ENCODE data around the gene IL1RAPL1.

Gene IL1RAPL1

DNA sequence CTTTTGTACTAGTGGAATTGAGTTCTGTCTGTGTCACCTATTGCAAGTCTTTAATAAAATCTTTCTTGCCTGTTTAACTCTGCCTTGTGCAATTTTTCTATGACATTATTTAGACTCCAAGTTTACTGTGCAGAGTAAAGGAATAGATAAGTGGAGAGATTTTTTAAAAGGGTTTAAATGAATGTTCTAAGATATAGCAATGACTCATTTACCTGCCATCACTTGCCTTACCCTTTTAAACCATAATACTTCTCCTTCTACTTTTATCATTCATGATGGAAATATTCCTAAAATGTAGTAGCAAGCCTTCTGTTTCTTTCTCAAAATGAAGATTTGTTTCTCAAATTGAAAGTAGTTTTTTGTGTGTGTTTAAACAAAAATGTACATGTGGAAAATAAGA lies 845.3 kb downstream of the IL1RAPL1 start:
- DNase-seq (ENCODE audit: low read depth): no peak

DNA sequence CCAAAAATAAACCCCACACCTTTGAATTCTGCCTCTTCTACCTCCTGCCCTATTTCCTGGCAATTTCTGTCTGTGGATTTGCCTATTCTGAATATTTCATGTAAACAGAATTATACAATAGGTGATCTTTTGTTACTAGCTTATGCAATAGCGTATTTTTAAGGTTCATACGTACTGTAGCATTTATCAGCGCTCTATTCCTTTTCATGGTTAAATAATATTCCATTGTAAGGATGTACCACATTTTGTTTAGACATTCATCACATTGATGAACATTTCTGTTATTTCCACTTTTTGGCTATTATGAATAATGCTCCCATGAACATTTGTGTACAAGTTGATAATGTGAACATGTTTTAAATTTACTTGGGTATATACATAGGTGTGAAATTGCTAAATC lies 847.7 kb downstream of the IL1RAPL1 start:
- no peak for DNase-seq (ENCODE audit: low read depth)

DNA sequence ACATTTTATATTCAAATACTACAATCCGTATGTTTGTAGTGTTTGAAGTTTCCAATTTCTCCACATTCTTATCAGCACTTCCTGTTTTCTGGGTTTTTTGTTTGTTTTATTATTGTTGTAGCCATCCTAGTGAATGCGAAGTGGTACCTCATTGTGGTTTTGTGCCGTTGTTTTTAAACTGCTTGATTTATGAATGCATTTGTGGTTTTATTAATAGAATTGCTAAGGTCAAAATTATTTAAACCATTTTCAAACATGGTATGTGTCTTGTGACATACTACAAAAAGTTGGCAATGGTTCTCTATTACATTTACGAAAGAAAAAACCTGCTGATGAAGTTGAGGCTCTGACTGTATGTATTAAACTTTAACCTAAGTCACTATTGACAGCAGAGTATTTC lies 848.1 kb downstream of the IL1RAPL1 start:
- DNase-seq (ENCODE audit: low read depth): no peak

DNA sequence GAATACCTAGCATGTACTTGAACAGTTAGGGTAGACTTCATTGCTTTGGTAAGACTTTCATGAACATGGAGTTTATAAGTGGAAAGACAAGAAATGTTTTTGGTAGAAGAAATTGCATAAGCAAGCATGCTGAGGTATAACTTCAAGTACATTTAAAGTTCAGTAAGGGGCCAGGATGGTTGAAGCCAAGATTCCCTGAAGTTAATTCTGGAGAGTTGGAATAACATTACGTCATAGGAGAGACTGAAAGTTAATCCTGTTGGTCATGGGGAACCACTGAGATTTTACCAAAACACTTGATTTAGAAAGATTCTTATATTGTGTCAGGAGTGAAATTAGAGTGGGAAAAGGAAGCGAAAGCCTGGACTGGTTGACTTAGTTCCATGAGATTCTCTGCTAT lies 860.6 kb downstream of the IL1RAPL1 start:
- no peak for DNase-seq (ENCODE audit: low read depth)

DNA sequence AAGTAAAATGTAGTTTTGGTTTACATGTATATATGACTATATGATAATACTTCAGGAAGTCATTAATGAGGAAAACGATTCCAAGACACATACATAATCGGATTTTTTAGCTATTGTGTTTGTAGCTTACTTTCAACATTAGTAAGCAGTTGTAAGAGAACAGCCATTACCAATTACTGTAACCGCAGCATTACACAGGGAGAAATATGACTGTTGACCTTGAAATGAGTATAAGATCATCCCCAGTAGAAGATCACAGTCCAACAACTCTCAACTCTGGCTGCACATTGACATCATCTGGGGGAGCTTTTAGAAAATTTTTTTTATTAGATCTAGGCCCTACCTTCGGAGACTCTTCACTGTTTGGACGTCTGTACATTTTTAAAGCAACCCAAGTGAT lies 866.1 kb downstream of the IL1RAPL1 start:
- DNase-seq (ENCODE audit: low read depth): no peak

DNA sequence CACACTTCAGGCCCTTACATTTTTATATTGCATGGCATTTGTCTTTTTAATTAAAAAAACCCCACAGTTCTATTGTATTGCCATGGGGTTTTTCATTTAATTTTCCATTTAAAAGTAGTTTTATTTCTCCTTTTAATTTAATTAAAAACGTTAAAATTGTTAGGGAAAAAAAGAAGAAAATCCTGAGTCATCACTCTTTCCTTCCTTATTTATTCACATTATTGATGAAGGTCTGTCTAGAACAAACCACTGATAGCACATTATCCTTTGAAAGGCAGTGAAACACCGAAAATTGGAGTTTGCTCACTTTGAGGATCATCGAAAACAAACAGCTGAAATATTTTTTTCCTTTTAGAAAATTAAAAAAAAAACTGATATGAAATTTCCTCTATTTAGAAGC lies 868.5 kb downstream of the IL1RAPL1 start:
- no peak for DNase-seq (ENCODE audit: low read depth)

DNA sequence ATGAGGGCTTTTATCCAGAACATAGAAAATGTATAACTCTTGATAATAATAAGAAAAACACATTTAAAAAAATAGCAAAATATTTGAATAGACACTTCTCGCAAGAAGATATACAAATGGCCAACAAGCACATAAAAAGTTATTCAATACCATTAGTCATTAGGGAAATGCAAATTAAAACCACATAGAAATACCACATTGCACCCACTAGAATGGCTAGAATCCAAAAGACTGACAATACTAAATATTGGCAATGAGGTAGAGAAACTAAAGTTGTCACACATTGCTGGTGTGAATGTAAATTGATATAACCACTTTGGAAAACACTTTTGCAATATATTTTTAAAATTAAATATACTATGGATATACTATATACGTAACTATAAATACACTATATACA lies 873.8 kb downstream of the IL1RAPL1 start:
- DNase-seq (ENCODE audit: low read depth): no peak

DNA sequence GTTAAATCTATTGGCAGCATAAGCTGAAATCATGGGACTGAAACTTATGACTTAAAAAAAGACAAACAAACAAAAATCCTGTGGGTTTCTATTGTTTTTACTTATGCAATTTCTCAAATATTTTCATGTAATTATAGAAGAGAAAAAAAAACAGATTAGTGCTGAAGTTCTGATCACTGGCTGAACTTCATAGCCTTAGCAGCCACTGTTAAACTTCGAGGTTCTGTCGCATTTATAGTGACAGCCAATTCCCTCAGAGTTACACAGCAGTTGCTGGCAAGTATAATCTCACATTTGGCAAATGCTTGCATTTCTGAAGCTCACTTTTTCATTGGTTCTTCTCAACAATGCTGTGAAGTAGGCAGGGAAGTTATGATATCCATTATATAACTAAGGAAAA lies 879.2 kb downstream of the IL1RAPL1 start:
- DNase-seq (ENCODE audit: low read depth): no peak

DNA sequence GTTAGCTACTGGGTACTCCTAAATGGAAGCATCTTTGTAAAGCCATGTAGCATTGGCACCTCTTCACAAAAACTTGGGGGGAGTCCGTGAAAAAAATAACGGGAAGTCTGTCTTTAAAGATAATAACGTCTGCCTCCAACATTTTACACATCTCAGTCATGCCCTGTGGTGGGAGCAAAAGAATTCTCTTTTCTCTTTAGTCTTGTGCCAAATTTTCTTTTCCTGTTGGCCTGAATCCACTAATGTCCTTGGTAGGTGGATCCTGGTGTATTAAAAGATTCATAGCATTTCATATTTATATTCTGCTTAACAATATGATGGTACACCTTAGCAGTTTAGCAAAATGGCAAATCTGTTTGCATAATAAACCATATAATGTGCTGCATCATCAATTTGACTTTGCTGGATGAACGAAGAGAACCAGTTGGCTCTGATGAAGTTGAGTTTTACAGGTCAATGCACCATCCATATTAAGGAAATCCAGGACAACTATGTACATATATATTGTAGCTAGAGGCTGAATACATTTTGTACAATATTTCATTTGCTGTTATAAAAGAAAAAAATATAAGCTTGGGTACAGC lies 881.8 kb downstream of the IL1RAPL1 start:
- no peak for DNase-seq (ENCODE audit: low read depth)

DNA sequence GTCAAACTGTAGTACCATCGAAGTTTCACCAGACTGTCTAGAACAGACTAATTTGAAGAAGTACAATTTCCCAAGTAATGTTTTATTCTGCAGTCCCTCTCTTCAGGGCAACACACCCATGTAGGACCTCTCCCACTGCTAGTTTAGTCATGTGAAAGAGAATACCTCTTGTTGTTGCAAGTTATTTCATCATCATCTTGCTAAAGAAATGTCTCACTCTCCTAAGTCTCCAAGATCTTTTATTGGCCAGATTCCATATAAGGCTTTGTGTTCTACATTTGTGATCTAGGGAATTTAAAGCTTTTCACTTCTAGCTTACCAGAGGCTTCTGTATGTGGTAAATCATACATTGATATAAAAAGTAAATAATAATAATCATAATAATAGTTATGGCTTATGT lies 882.8 kb downstream of the IL1RAPL1 start:
- DNase-seq (ENCODE audit: low read depth): no peak

DNA sequence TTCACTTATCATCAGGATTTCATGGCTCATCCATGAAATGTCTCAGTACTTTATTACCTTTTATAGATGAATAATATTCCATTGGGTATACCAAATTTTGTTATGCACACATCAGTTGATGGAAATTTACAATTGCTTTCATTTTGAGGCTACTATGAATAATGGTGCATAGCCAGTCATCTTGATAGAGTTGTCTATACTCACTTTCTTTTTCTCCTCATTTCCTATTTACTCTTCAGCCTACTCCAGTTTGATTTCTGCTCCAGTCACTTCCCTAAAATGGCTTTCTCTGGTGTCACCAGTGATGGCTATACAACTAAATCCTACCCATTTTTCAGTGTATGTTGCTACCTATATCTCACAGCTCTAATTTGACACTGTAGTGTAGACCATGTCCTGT lies 884.6 kb downstream of the IL1RAPL1 start:
- DNase-seq (ENCODE audit: low read depth): no peak

DNA sequence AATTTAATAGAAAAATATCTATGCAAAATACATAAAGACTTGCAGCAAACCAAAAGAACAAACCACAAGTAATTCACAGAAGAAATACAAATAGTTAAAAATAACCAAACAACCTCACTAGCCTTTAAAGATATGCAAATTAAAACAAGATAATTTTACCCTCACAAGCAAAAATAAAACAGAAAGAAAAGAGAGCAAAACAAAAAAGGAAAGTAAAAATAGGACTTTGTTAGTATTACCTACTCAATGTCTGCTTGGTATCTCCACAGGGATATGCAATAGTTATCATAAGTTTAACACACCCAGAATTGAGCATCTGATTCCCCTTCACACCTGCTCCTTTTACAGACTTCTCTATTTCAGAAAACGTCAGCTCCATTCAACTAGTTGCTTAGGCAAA lies 890.6 kb downstream of the IL1RAPL1 start:
- DNase-seq (ENCODE audit: low read depth): no peak

DNA sequence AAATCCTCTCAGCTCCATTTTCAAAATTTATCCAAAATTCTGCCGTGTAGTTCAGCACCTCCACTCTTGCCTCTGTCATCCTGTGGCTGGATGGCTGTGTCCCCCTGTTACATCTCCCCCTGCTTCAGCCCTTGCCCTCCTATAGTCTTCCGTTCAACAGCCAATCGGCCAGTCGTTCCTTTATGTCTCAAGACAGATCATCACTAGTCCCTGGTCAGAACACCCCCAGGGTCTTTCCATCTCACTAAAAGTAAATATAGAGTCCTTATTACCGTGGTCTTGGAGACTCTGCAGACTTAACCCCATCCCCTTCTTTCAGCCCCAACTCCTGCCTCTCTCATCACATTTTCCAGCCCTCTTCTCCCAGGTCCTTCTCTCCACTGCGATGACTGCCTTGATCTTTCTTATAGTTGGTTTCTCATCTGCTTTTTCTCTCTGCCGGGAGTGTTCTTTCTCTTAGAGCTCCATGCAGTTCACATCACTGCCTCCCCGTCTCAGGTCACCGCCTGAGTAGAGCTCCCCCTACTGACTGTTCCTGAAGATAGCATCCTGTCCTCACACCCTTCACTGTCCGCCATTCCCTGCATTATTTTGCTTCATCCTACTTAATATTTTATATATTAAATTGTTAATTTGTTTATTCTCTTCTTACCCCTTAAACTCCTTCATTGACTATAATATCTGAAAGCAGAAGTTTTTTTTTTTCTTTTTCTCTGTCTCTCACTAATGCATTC lies 891.3 kb downstream of the IL1RAPL1 start:
- DNase-seq (ENCODE audit: low read depth): no peak

DNA sequence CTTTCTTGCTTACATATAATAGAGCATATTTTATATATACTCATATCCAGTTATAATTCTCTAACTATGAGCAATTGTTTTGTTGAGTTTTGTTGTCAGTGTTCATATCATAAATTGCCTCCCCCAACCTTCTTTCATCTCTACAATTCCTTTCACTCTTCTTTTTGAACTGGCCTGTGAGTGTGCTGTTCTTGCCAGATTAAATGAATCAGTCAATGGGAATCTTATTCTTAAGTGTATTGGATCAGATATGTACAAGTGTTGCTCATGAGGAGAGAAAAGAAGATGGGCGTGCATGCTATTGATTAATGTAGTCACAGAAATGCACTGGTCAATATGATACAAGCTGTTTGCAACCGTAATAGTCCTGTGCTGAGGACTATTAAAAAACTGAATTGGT lies 900.0 kb downstream of the IL1RAPL1 start:
- no peak for DNase-seq (ENCODE audit: low read depth)

DNA sequence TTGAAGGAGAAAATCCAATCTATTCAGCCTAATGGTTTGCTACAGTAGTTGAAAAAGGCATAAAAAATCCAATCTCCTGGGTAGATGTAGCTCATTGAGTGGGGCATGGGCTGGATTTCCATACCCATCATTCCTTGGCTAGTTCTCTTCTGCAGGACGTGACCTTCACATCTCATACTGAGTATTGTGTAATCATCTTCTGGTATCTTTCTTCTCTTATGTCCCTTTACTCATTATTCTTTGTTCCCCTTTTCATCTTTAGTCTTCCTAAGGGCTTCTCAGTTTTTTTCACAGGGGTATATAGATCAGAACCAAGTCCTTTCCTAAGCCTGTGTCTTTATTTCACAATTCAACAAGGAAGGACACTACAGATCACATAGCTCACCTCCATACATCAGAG lies 900.5 kb downstream of the IL1RAPL1 start:
- no peak for DNase-seq (ENCODE audit: low read depth)

DNA sequence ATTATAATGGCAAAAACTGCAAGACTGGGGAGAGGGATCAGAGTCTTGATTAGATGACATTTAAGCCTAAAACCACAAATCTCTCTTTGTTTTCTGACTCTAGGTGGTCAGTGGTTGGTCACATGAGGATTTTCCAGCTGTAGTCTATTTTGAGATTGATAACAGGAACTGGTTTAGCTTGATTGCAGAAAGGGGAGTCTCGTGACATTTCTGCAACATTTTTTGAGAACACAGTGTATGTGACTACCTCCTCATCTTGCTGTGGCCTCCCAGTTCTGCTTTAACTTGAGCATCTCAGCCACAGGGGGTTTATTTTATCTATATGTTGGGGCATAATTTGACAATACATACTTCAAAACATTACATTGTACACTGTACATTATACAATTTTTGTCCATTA lies 901.7 kb downstream of the IL1RAPL1 start:
- DNase-seq (ENCODE audit: low read depth): no peak

DNA sequence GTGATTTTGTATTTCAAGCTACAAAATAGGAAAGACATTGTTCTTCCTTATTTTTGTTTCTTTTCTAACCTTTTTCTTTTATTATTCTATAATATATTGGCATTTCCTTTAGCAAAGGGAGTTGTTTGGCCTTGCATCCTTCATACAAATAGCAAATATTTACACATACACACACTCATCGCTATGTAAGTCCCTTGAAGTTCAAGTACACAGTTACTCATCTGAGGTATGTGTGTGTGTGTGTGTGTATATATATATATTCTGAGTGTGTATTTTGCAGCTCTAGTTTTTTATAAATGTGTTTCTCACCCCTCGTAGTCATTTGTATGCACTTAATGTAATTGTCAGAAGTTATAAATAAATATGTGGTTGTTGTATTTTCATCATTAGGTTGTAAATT lies 903.4 kb downstream of the IL1RAPL1 start:
- DNase-seq (ENCODE audit: low read depth): no peak

DNA sequence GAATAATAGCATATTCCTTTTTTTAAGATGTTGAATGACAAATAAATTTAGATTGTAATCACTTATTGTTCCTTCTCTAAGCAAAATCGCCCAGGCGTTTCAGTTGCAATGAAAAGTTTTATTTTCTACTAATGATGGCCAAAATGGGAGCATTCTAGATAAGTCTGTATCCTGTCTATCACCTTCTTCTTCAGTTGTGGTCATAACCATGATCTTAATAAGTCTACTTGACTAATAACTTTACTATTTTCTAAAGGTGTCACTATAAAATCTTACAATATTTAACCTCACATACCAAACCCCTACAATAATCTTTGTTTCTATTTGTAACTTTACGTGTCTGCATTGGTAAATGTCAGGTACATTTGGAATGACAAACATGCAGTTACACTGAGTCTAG lies 904.4 kb downstream of the IL1RAPL1 start:
- DNase-seq (ENCODE audit: low read depth): no peak

DNA sequence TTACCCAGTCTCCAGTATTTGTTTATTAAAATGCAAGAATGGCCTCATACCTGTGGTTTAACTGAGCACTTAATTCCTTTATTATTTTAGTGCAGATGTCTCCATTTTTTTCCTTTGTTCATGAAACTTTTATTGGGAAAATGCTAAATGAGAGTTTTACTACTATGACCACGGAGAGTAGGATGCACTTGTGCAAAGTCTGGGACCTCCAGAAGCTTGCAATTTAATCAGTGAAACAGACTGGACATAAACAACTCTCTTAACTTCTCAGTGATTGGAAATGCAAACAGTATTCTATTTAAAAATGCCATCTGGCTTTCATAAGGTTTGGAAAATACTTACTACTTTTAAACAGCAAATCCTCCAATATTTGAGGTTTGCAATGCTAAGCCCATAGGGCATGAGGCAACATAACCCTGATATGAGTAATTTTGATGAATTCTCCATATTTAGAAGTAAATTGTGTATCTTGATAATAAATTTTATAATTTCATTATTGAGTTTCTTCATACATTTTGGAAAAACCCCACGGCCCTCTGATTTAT lies 909.5 kb downstream of the IL1RAPL1 start:
- DNase-seq (ENCODE audit: low read depth): no peak

DNA sequence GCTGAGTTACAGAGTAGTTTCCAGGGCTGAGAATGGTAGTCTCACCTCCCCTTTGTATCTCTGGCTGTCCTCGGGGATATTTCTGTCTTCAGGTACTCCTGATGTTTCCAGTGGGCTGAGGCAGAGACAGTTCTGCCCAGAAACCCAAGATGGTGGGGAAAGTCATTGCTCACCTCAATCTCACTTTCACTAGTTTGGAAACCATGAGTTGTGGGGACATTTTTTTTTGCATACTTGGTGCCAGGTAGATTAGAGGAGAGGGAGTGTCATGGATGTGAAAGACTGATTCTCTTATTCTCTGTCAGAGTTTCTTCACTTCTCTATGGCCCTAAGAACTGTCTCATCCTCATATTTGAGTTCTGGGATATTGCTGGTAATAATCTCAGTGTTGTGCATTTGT lies 919.5 kb downstream of the IL1RAPL1 start:
- DNase-seq (ENCODE audit: low read depth): no peak

DNA sequence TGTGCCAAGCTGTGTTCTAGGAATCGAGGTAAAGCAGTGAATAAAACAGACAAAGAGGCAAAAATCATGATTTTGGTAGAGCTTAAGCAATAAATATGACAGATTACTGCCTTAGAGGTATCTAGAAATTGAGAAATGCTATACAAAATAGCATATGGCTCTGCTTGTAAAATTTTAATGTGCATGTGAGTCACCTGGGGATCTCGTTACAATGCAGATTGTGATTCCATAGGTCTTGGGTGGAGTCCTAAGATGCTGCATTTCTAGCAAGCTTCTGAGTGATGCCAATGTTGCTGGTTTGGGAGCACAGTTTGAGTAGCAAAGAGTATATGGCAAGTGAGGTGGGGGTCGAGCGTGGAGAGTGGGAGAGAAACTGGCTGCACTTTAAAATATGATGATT lies 930.9 kb downstream of the IL1RAPL1 start:
- no peak for DNase-seq (ENCODE audit: low read depth)

DNA sequence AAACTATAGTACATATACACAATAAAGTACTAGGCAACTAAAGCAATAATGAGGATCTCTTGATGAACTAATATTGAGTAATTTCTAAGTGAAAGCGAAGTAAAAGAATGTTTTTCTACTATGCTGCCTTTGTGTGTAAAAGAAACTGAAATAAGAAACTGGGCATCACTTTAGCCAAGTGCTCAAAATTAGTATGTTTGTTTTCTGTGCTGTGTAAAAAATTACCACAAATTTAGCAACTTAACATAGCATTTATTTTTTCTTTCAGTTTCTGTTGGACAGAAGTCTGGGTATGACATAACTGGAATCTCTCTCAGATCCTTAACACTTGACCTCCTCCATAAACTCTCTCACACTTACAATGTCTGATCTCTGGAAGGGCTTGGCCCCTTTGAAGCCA lies 941.0 kb downstream of the IL1RAPL1 start:
- no peak for DNase-seq (ENCODE audit: low read depth)

DNA sequence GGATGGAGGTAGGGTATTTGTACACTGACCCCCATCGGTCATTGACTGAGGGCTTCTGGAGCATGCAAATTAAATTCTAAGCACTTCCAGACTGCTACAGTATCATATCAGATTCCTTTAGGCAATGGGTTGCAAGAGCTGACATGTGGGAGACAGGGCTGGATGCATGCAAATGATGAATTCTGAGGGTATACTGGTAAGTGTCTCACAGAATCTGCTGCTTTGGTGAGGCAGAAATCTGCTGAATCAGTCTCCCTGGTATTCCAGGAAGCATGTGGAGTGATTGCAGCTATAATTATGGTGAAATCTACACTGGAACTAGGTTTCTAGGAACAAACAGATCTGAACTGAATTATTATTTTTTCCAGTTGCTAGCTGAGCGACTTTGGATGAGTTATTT lies 943.3 kb downstream of the IL1RAPL1 start:
- DNase-seq (ENCODE audit: low read depth): no peak

DNA sequence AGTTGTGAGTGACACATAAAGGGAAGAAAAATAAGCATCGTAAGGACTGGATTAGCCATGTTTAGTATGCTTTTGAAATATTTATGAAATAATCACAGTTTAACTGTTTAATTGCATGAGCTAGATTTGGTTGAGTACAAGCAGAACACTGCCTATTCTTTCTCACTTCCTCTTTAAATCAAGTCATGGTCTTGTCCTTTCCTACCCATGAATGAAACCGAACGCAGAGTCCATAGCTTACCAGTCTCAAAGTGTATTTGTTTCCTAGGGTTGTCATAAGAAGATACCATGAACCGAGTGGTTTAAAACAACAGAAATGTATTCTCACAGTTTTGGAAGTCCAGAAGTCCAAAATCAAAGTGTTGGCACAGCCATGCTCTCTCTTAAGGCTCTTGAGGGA lies 944.1 kb downstream of the IL1RAPL1 start:
- DNase-seq (ENCODE audit: low read depth): no peak
